HG03159 (cell line): ENCODE measurements around the gene PLCE1.
"Not testable (repeated sequence)": the region's sequence is repeated elsewhere in the genome, so short reads cannot be mapped to it uniquely, and the experiment has no call there.

Experiments used
- ATAC-seq: cut with Tn5 transposase; IDR thresholded peaks from one replicate; pipeline ENCODE4 v1.9.1; 2021; ENCODE audit warnings: mild to moderate bottlenecking, moderate library complexity; ENCODE audit not compliant: unreplicated experiment

Gene PLCE1

DNA sequence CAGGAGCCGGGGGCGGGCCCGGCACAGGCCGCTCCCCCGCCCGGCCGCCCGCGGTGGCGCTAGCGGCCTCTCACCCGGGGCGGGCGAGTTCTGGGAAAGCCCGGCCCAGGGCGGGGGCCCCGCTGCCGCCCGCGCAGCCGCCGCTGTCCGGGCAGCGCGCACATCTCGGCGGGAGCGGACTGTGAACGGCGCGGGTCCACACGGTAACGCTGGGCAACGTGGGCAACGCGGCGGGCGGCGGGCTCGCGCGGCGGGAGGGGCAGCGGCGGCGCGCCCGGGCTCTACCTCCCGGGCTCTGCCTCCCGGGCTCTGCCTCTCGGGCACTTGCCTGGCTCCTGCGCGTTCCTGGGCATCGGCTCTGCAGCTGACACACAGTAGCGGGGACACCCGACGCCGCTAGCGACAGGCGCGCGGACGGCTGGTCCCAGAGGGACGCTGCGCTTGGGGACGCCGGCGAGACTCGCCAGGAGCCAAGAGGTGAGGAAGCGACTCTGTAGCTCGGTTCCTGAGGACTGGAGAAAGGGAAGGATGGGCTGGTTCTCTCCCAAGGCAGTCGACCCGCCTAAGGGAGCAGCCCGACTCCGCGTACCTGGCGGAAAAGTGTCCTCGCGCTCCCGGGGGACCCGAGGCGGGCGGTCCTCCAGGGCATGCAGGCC, at the start of gene PLCE1:
Gene PLCE1 (plus strand): TSS at position 150 of the 656 bp plus-strand sequence. CDS start 37,116 bp downstream, outside the sequence.
- ATAC-seq: no peak

DNA sequence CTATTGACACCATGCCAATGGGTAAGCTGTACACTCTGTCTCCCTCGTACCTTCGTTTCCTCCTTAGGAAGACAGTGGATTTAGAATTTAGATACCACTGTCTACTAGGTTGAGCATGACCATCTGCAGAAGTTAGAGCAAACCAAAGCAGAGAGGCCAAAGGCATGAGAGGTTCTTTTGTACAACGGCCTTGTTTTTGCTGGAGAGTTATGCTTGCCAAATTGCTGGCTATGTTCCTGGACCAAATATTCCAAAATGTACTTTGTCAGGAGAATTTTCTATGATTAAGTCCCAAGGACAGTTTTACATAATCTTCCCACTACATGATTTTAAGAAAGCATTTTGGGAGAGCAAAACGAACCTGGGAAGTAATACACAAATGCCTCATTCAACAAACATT, 47.9 kb upstream of the PLCE1 start:
- ATAC-seq: no peak

DNA sequence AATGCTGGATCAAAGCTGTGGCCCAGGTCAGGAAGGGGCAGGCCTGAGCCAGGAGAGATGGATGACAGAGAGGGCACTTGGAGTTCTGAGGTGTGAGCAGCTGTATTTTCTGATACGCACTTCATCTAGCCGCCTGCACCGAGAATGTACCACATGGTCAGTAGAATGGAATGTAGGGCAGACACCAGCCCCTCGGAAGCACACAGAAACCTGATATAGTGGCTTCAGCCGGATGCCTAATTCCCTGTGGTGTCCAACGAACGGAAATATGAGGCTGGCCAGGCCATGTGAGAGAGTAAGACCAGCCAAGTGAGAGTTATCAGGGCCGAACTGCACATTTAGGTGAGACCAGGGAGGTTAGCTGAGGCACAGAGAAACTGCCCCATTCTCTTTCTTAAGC, 46.7 kb upstream of the PLCE1 start:
- no peak for ATAC-seq

DNA sequence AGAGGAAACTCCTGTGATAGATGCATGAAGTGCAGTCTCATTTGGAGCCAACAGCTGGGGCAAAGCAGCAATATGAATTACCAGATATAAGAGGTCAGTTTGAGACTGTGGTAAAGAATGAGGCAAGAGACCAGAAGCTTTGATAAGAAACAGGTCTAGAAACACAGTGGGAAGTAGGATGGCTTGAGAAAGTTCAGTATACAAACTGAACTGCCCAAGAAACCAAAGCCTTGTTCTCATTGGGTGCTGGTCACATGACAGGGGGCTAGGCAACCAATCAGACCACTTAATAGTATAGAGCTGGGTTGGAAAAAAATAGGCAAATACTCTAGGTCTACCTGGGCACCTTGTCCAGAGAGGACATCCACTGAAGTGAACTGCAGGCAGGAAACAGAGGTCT, 46.2 kb upstream of the PLCE1 start:
- ATAC-seq: no peak

DNA sequence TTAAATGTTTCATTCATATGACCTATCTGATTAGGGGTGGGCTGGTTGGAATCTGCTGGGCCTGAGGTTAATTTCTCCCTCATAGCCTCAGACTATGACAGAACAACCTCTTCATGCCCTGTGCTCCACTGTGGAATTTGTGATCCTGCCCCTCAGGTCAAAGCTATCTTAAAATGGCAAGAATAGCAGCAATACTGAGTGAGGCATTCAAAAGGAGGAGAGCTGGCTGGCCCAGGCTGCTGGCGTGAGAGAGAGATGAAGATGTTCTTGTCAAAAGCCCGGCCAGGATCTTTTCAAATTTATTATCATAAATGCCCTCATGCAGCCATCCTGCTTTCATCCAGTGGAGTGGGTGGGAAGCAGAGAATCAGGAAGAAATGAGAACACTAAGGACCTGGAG, 41.8 kb upstream of the PLCE1 start:
- no peak for ATAC-seq

DNA sequence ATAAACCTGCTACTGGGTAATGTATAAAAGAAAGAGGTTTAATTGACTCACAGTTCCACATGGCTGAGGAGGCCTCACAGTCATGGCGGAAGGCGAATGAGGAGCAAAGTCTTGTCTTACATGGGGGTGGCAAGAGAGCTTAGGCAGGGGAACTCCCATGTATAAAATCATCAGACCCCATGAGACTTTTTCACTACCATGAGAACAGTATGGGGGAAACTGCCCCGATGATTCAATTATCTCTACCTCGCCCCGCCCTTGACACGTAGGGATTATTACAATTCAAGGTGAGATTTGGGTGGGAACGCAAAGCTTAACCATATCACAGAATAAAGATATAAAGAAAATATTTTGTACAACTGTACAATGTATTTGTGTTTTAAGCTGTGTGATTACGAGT, 39.4 kb upstream of the PLCE1 start:
- no peak for ATAC-seq

DNA sequence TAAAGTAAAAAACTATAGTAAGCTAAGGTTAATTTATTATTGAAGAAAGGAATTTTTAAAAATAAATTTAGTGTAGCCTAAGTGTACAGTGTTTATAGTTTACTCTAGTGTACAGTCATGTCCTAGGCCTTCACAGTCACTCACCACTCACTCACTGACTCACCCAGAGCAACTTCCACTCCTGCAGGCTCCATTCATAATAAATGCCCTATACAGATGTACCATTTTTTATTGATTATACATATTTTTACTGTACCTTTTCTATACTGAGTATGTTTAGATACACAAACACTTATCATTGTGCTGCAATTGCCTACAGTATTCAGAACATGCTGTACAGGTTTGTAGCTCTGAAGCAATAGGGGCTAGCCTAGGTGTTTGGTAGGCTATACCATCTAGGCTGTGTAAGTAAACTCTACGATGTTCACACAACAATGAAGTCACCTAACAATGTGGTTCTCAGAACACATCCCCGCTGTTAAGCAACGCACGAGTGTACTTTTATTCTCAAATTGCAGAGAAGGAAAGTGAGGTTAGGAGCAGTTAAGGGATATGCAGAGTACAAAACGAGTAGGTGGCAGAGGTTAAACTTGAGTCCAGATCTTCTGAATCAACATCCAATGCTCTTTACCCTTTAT, 38.9 kb upstream of the PLCE1 start:
- ATAC-seq: no peak

DNA sequence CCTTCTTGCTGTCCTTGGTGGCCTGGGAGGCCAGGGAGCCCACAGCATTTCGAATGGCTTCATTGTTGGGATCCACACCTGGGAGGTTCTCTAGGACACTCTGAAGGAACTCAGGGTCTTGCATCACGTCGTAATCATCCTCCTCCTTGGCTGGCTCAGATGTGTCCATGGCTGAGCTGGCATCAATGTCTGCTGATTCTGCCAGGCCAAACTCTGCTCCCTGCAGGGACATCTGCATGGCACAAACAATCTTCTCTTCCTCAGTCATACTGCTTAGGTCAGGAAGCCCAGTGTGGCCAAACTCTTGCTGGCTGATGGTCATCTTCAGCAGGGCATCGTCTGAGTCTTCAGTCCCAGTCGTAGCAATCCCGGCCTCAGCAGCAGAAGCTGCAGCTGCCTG, 34.9 kb upstream of the PLCE1 start:
- ATAC-seq: no peak

DNA sequence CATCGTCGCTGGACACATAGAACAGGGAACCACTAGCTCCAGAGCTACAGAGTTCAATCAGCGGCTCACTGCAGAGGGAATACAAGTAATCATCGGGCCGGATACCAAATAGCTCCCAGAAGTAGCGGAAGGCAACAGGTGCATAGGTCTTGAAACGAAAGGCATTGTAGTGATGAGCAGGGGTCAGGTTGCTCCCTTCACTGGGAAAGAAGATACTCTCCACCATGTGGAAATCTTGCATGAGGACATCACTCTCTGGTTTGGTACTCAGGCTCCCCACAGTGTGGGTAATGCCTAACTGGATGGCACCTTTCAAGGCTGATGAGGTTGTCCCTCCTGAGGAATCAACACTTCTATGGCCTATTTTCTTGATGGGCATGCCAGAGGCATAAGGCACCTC, 32.7 kb upstream of the PLCE1 start:
- ATAC-seq: not testable (repeated sequence)

DNA sequence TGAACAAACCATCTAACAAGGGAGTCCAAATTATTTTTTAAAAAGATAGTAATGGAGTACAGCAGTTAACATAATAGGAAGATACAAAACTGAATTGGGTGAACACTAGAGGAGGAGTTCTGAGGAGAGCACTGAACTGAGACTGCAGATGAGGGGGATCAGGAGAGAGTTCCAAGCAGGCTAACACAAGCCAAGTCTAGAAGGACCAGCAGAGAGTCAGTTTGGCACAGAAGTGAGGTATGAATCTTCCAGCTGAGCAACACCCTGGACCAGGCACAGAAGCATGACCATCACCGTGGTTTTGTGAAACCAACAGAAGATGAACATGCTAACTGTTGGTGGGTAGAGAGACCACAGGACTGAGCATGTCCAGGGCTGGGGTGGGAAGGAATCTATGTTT, 30.8 kb upstream of the PLCE1 start:
- ATAC-seq: no peak

DNA sequence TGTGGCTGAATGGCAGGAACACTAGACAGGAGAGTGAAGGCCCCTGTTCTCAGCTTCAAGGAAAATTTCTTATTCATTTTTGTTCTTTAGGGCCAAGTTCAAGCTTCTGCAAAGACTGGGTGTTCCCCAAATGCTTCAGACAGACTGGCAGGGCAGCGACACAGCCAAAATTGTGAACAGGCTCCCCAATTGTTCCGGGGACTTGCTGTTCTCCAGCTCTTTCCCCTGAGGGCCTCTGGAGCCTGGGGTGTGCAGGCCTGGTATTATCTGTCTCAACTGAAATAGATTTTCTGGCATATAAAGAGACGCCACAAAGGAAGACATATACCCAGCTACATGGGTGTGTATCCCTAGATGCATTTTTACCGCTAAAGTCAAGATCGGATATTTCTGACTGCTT, 30.3 kb upstream of the PLCE1 start:
- no peak for ATAC-seq

DNA sequence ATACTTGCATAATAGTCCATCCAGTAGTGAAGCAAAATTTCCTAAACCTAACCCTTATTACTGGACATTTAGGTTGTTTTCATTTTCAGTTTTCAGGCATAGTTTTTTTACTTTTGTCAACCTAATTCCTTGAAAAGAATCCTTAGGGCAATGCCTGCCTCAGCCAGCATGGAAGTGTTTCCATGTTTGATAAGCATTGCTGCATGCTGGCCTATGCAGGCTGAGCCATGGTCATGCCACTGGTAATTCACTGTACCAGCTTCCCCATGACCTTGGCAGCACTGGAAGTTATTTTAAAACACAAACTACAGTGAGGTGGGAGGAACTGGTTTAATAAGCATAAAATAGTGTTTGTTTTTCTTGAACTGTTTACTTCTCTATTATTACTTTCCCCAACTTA, 27.8 kb upstream of the PLCE1 start:
- ATAC-seq: no peak

DNA sequence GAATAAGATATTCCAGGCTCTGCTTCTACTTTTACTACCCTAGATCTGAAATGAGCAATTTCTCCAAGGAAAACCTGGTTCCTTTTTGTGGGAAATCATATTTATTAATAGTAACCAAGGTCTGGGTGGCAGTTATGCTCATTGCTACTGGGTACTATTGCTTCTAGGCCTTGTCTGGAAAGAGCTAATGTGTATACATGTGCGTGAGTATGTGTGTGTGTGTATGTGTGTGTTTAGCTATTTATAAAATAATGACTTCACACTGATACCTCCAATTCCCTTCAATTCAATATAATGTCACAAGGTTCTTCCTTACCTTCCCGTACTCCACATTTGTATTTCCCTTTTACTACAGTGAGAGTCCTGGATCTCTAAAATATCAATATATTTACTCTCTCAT, 26.0 kb upstream of the PLCE1 start:
- no peak for ATAC-seq

DNA sequence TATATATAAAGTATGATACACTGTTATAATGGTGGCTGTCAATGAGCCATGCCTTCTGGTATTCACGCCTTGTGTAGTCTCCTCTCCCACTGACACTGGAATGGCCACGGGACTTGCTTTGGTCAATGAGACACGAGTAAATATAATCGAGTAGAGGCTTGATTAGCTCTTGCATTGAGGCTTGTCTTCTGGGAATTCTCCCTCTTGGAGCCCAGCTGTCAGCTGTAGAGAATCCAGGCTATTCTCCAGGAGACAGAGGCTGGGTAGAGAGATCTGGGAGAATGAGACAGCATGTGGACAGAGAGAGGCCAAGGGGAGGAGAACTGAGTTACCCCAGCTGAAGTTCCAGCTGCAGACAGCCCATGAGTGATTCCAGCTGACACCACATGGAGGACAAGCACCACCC, 25.2 kb upstream of the PLCE1 start:
- no peak for ATAC-seq

DNA sequence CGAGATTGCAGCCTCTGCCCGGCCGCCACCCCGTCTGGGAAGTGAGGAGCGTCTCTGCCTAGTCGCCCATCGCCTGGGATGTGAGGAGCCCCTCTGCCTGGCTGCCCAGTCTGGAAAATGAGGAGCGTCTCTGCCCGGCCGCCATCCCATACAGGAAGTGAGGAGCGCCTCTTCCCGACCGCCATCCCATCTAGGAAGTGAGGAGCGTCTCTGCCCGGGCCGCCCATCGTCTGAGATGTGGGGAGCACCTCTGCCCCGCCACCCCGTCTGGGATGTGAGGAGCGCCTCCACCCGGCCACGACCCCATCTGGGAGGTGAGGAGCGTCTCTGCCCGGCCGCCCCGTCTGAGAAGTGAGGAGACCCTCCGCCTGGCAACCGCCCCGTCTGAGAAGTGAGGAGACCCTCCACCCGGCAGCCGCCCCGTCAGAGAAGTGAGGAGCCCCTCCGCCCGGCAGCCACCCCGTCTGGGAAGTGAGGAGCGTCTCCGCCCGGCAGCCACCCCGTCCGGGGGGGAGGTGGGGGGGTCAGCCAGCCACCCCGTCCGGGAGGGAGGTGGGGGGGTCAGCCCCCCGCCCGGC, 23.2 kb upstream of the PLCE1 start:
- ATAC-seq: not testable (repeated sequence)

DNA sequence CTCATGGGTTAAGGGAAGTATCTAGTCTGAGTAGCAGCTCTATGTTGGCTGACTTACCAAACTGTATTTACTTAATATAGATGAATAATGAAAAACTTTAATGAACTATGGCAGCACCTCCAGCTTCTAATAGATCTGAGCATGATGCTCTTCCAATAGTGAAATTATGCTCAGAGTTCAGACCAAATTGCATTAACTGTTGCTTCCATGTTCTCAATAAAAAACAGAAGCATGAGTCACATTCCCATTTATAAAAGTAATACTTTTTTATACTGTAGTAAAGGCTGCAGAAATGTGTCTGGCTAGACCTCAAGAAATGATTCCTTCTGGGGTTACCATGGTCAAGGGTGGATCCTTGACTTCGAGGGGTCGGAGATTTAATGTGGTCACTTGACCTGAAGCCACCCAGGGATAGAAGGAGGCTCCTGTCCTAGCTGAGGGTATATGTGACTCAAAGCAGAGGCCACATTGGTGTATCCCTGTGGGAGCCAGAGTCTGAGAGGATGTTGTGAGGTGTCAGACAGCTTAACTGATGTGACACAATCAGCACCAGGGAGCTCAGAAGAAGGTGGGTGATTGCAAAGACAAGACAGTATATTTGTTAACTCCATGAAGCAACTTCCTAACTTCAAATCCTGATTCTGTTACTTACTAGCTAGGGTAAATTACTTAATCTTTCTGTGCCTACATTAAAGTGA, 19.8 kb upstream of the PLCE1 start:
- ATAC-seq: no peak

DNA sequence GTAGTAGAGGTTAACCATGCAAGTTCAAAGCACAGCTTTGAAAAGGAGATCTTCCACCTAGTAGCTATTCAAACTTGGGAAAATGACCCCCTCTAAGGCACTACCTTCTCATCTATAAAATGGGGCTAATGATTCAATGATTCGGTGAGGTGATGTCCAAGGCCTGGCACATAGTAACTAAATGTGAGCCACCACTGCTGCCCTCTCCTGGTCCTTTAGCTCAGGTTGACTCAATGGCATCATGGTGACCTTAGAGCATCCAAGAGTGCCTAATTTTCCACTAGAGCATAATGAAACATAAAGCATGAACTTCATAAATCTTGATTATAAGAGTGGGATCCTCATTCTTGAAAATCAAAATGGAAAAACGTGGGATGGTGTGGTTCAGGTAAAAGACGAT, 16.3 kb upstream of the PLCE1 start:
- ATAC-seq: no peak

DNA sequence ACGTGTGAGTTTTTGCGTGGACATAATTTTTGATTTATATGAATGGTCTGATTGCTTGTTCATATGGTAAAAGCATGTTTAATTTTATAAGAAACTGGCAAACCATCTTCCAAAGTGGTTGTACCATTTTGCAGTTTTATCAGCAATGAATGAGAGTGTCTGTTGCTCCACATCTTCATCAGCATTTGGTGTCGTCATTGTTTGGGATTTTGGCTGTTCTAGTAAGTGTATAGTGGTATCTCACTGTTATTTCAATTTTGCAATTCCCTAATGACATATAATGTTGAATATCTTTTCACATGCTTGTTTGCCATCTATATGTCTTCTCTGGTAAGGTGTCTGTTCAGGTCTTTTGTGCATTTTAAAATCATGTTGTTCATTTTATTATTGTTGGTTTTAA, 13.2 kb upstream of the PLCE1 start:
- ATAC-seq: no peak

DNA sequence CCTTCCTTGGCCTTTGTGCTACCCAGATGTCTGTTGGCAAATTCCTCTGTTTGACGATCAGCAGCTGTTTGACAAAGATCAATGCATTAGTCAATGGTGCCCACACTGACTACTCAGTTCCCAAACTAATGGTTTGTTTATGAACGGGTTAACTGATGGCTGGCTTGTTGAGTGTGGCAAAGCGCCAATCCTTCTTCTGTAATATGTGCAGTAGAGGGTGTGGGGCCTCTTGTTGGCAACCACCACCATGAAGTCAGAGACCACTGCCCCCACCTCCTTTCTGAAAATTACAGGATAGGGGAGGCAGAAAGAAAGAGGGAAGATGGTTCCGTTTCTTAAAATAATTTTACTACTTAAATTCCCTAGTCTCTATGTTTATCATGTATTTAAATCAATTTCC, 2.6 kb upstream of the PLCE1 start:
- ATAC-seq: no peak

DNA sequence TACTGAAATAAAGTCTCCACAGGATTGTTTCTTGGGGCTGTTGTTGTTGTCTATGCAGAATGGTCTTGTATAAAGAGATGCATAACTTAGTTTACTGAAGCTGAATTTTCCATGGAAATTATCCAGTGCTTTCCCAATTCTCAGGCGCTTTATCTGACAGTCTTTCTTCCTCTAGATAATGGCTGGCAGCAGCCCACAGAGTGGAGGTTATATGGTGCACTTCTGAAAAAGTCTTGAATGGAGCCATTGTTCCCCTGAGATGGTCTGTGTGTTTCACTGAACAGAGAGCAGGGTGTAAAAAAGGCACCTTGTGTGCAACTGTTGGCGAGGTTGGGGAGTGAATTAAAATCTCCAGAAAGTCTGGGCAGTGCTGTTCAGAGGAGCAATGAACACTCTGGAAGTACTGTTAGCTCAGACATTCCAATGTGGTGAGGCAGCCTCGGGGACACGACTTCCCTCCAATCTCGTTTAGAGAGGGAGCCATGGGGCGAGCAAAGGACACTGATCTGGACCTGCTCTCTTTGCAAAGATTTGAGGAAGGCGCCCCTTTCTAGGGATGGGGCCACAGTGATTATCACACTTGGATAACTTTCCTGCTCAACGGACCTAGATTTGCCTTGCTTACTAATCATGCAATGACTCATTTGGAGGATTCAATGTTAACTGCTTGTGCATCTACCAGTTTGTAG, 2.0 kb upstream of the PLCE1 start:
- ATAC-seq: no peak

DNA sequence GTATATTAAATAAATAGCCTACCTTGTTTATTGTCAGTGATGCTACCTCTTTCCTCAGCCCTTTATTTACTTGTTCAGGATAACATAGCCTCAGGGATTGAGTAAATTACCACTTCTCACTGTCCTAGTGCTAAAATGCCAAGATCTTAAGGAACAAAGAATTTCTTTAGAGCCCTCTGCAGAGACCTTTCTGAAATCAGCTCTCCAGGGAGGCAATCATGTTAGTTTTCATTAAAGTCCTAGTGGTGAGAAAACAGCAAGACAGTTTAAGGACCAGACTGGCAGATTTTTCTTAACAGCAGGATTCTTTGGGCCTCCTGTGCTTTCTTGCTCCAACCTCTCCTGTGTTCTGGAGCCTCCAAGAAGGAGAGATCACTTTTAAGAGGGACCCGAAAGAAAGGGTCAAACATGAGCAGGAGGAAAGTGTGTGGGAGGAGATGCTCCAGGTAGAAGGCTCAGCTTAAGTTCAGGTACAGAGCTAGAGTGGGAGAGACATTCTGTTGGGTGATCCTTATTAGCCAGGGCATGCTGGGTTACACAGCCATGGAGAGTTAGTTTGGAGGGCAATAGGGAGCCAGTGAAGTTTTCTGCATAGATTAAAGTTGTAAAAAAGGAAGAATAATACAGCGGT, 1.2 kb upstream of the PLCE1 start:
- ATAC-seq: no peak
